Gastroesophageal sphincter (tissue), 3 donors: Measurements from ENCODE around the gene FGF14.

Source experiments
- POLR2A ChIP-seq, 2 donors: fragments of 450-650 bp; IDR thresholded peaks; one replicate each; pipeline ENCODE4 v1.6.1; 2017; ENCODE audit warnings: antibody characterized with exemption in 2 of 2, mild to moderate bottlenecking in 2 of 2, moderate library complexity in 1 of 2
- POLR2AphosphoS5 ChIP-seq: sonication (generic); formaldehyde crosslinking; IDR thresholded peaks from one replicate; pipeline ENCODE4 v1.6.1; 2017; ENCODE audit warnings: antibody characterized with exemption
- TF ChIP-seq, protein P1 (sequence below), 4 experiments: fragments of 200-600 bp in 2 of 4; fragments of 450-650 bp in 2 of 4; sonication (generic) in 1 of 4; IDR thresholded peaks; one replicate each; pipeline ENCODE4 v1.5.1; 2017 to 2019; ENCODE audit warnings: antibody characterized with exemption in 4 of 4, mild to moderate bottlenecking in 2 of 4, moderate library complexity in 2 of 4

- TF ChIP-seq, protein P1, sequence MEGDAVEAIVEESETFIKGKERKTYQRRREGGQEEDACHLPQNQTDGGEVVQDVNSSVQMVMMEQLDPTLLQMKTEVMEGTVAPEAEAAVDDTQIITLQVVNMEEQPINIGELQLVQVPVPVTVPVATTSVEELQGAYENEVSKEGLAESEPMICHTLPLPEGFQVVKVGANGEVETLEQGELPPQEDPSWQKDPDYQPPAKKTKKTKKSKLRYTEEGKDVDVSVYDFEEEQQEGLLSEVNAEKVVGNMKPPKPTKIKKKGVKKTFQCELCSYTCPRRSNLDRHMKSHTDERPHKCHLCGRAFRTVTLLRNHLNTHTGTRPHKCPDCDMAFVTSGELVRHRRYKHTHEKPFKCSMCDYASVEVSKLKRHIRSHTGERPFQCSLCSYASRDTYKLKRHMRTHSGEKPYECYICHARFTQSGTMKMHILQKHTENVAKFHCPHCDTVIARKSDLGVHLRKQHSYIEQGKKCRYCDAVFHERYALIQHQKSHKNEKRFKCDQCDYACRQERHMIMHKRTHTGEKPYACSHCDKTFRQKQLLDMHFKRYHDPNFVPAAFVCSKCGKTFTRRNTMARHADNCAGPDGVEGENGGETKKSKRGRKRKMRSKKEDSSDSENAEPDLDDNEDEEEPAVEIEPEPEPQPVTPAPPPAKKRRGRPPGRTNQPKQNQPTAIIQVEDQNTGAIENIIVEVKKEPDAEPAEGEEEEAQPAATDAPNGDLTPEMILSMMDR (IDR thresholded peaks at IDR 0.05): peak in 3 of 4 experiments; percentile 50 to 67 (median 52)
- no peak for TF ChIP-seq POLR2AphosphoS5
- TF ChIP-seq POLR2A (IDR thresholded peaks at IDR 0.05): no peak
These were observed 644.3 kb downstream of the FGF14 start for GRCh38 chr13:101757446-101758039.
